ENCODE measurements around the gene CIDEB. TPM values are rescaled to one million over a fixed set of nuclear protein-coding genes. Genes with fewer than 3 reads are reported as not detected.

CIDEB gene
- total RNA-seq, 1 donor from 2014 or later: not detected

GRCh38 chr14:24255931-24256711 lies 51.7 kb downstream of the CIDEB start:
- H3K27me3 Mint-ChIP-seq (ENCODE audit: unreplicated experiment): no peaks in the 10 kb centered on the region
- TF ChIP-seq CTCF (IDR thresholded peaks at IDR 0.05): no peak
- no peak overlapping the region for H3K27ac Mint-ChIP-seq (ENCODE audit: unreplicated experiment)
- no peak overlapping the region for H3K4me3 Mint-ChIP-seq (ENCODE audit: unreplicated experiment)
- H3K36me3 Mint-ChIP-seq (ENCODE audit: unreplicated experiment): no peaks in the 10 kb centered on the region
- no peaks in the 10 kb centered on the region for H3K9me3 Mint-ChIP-seq (ENCODE audit: unreplicated experiment)
- peaks cover 15% of the 10 kb centered on the region for H3K4me1 Mint-ChIP-seq (ENCODE audit: unreplicated experiment)
- DNase-seq (ENCODE audit: extremely low spot score, unreplicated experiment): no peak

- Mint-ChIP-seq H3K9me3 (ENCODE audit: unreplicated experiment) (no peaks in the 10 kb centered on the region), H3K27me3 (ENCODE audit: unreplicated experiment) (no peaks in the 10 kb centered on the region), H3K36me3 (ENCODE audit: unreplicated experiment) (no peaks in the 10 kb centered on the region), H3K4me3 (ENCODE audit: unreplicated experiment) (no peak overlapping the region), H3K27ac (ENCODE audit: unreplicated experiment) (no peak overlapping the region), H3K4me1 (ENCODE audit: unreplicated experiment) (peaks cover 15% of the 10 kb centered on the region)
- no peak for DNase-seq (ENCODE audit: extremely low spot score, unreplicated experiment)
- no peak for TF ChIP-seq CTCF (IDR thresholded peaks at IDR 0.05)
These were observed 52.3 kb downstream of the CIDEB start for GRCh38 chr14:24255438-24255837.

Other genes with a start within 250 kb of the CIDEB start
- gene CPNE6, start 236.4 kb downstream of the CIDEB start, total RNA-seq: not detected in 2 replicates
- 66.0 and 75.1 TPM in 2 replicates for gene PCK2, start 213.7 kb downstream of the CIDEB start, total RNA-seq
- 50.2 and 52.8 TPM in 2 replicates for gene DCAF11, start 193.2 kb downstream of the CIDEB start, total RNA-seq
- gene NRL, start 193.0 kb downstream of the CIDEB start, total RNA-seq: 1.2 and 1.9 TPM in 2 replicates
- 0.63 and 0.73 TPM in 2 replicates for gene FITM1, start 177.3 kb downstream of the CIDEB start, total RNA-seq
- 154 and 156 TPM in 2 replicates for gene PSME1, start 171.8 kb downstream of the CIDEB start, total RNA-seq
- 13.6 and 15.6 TPM in 2 replicates for gene EMC9, start 166.4 kb downstream of the CIDEB start, total RNA-seq
- gene PSME2, start 161.4 kb downstream of the CIDEB start, total RNA-seq: 86.2 and 91.8 TPM in 2 replicates
- gene RNF31, start 160.5 kb downstream of the CIDEB start, total RNA-seq: 65.9 and 66.5 TPM in 2 replicates
- 58.9 and 62.5 TPM in 2 replicates for gene IRF9, start 146.7 kb downstream of the CIDEB start, total RNA-seq
- gene REC8, start 135.9 kb downstream of the CIDEB start, total RNA-seq: 8.1 and 11.5 TPM in 2 replicates
- 34.6 and 36.5 TPM in 2 replicates for gene IPO4, start 119.2 kb downstream of the CIDEB start, total RNA-seq
- 69.5 and 81.8 TPM in 2 replicates for gene TM9SF1, start 112.5 kb downstream of the CIDEB start, total RNA-seq
- gene TSSK4, start 102.3 kb downstream of the CIDEB start, total RNA-seq: not detected in 2 replicates
- gene CHMP4A, start 94.5 kb downstream of the CIDEB start, total RNA-seq: 38.1 and 45.3 TPM in 2 replicates
- gene MDP1, start 91.9 kb downstream of the CIDEB start, total RNA-seq: 23.8 and 25.4 TPM in 2 replicates
- gene NEDD8, start 75.6 kb downstream of the CIDEB start, total RNA-seq: 158 and 164 TPM in 2 replicates
- 61.7 and 68.7 TPM in 2 replicates for gene GMPR2, start 75.0 kb downstream of the CIDEB start, total RNA-seq
- 69.2 and 75.7 TPM in 2 replicates for gene TINF2, start 65.4 kb downstream of the CIDEB start, total RNA-seq
- gene TGM1, start 44.8 kb downstream of the CIDEB start, total RNA-seq: 2.1 and 2.3 TPM in 2 replicates
- 26.1 and 30.8 TPM in 2 replicates for gene RABGGTA, start 36.4 kb downstream of the CIDEB start, total RNA-seq
- 24.6 and 27.0 TPM in 2 replicates for gene DHRS1, start 8.2 kb downstream of the CIDEB start, total RNA-seq
- 27.8 and 28.2 TPM in 2 replicates for gene NOP9, start 8.1 kb downstream of the CIDEB start, total RNA-seq
- 12.5 and 14.9 TPM in 2 replicates for gene LTB4R2, start 2.2 kb upstream of the CIDEB start, total RNA-seq
- gene LTB4R, start 3.5 kb upstream of the CIDEB start, total RNA-seq: 10.0 and 11.3 TPM in 2 replicates
- gene ADCY4, start 27.1 kb upstream of the CIDEB start, total RNA-seq: 25.3 and 26.5 TPM in 2 replicates
- 0.78 and 1.3 TPM in 2 replicates for gene RIPK3, start 32.0 kb upstream of the CIDEB start, total RNA-seq
- 197 and 223 TPM in 2 replicates for gene NFATC4, start 60.2 kb upstream of the CIDEB start, total RNA-seq
- gene NYNRIN, start 91.0 kb upstream of the CIDEB start, total RNA-seq: 39.6 and 40.2 TPM in 2 replicates
- gene CBLN3, start 121.7 kb upstream of the CIDEB start, total RNA-seq: 5.5 and 6.1 TPM in 2 replicates
- 59.9 and 60.9 TPM in 2 replicates for gene KHNYN, start 122.0 kb upstream of the CIDEB start, total RNA-seq
- 53.9 and 54.6 TPM in 2 replicates for gene SDR39U1, start 134.8 kb upstream of the CIDEB start, total RNA-seq
- gene CMA1, start 200.3 kb upstream of the CIDEB start, total RNA-seq: not detected in 2 replicates

Data from osteocyte (in vitro differentiated cells).